HG02623 (cell line): ENCODE results near the gene VAMP2.

Experiments used
- ATAC-seq: cut with Tn5 transposase; IDR thresholded peaks from one replicate; pipeline ENCODE4 v1.9.1; 2021; ENCODE audit warnings: moderate library complexity; ENCODE audit not compliant: unreplicated experiment

The VAMP2 gene, protein sequence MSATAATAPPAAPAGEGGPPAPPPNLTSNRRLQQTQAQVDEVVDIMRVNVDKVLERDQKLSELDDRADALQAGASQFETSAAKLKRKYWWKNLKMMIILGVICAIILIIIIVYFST

DNA sequence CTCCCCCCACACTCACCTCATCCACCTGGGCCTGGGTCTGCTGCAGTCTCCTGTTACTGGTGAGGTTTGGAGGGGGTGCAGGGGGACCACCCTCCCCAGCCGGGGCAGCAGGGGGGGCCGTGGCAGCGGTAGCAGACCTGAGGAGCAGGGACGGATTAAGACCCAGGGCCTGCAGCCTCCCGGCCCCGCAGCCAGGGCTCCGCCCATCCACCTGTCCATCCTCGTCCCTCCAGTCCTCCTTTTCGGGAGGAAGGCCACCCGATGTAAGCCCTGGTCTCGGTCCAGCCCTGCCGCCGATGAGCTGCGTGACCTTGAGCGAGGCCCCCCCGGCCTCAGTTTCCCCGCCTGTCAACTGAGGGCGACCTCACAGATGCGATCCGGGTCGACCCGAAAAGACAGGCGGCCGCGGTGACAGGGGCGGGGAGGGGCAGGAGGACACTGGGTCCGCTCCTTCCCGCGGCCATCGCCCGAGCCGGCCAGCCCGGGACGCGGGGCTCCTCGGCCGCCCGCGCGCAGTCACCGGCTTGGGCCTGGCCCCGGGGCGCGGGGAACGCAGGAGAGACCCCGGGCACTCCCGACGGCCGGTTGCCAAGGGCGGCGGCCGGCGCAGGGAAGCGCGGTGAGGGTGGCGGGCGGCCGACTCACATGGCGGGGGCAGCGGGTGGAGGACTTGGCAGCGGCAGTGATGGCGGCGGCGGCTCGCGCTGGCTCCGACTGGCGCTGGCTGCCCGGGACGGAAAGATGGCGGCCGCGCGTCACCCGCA lies at the start of gene VAMP2:
Gene VAMP2, minus strand, starts transcription at position 716 of the 764 bp plus-strand sequence. Its CDS starts 69 bp downstream, at position 647.
- ATAC-seq = no peak

DNA sequence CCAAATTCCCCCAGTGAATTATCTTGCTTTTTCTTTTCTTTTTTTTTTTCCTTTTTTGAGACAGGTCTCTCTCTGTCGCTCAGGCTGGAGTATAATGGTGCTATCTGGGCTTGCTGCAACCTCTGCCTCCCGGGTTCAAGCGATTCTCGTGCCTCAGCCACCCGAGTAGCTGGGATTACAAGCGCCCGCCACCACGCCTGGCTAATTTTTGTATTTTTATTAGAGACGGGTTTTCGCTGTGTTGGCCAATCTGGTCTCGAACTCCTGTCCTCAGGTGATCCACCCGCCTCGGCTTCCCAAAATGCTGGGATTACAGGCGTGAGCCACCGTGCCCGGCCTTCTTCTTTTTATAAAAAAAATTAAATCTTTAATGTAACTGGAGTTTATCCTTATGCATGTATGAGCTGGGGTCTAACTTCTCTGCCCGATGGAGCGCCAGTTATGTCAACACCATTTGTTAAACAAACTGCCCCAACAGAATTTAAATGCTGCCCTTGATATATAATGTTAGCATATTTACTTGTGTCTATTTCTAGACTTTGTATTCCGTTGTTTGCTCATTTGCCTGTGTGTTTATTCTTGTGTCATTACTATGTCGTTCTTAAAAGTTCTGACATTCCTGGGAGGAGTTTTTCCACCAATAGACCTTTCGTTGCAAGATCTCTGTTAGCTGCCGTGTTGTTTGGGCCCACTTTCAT lies 48.2 kb upstream of the VAMP2 start:
- ATAC-seq = no peak

DNA sequence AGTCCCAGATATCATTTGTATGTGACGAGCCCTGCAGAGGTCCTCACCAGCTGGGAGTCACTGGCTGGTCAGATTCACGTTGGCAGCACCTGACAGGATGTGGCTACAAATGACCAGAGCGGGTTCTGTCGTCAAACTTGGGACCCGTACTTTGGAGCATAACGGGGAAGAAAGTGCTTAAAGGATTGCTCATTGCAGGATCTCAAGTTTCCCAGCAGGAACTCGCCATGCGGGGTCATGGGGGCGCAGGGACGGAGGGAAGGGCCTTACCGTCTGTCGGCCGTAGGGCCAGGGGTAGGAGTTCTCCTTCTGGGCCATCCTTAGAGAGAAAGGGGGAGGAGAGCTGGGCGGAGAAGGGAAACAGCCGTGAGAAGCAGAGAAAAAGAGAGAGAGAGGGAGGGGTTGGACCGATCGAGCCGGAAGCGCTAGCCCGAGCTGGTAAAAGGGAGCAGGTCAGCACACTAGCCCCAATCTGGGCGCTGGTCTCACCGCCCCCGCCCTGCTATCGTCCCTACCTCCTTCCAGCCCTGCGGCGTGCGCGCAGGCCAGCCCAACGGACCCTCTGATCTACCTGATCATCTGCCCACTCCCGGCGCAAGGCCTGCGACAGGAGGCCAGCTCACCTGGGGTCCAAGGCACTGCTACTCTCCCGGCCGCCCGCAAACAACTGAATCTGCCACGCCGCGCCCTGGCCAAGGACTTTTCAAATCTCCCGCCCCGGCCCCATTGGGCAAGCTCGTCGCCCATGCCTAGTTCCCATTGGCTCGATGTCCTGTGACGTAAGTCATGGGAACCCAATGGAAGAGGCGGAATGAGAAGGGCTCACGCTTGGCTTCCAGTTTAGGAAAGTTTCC lies 47.4 kb upstream of the VAMP2 start, which contains the start of gene AURKB:
Gene AURKB, minus strand, starts transcription at position 669 of the 854 bp plus-strand sequence. Its CDS starts 351 bp downstream, at position 318.
- ATAC-seq = peak; percentile 83

DNA sequence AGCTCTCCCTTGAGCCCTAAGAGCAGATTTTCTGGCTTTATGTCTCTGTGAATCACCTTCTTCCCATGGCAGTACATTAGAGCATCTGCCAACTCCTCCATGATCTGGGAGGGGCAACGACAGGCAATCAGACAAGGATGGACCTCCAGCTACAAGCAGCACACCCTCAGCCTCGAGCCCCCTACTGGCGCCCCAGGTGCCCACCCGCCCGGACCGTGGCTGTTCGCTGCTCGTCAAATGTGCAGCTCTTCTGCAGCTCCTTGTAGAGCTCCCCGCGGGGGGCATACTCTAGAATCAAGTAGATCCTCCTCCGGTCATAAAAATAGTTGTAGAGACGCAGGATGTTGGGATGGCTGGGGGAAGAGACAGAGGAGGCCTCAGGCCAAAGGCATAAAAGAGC lies 43.8 kb upstream of the VAMP2 start:
- no peak for ATAC-seq

DNA sequence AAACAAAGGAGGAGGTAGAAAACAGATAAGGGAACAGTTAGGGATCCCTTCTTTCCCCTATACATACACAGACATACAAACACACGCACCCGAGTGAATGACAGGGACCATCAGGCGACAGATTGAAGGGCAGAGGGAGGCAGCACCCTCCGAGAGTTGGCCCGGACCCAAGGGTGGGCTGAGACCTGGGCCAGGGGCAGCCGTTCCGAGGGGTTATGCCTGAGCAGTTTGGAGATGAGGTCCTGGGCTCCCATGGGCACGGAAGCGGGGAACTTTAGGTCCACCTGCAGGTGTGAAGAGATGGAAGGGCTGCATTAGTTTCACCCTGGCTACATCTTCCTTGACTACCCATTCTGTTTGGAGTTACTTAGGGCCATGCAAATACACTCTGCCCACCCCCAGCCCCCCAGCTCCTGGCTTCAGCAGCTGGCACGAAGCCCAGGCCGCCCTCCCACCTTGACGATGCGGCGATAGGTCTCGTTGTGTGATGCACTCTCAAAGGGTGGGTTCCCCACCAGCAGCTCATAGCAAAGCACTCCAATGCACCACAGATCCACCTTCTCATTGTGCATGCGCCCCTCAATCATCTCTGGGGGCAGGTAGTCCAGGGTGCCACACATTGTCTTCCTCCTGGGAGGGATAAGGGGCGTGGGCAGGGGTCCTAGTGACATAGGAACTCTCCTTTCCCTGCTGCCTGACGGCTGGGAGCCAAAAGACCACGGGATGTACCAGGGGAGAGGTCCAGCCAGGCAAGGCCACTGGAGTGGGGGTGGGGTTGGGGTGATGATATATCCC lies 42.2 kb upstream of the VAMP2 start:
- no peak for ATAC-seq

DNA sequence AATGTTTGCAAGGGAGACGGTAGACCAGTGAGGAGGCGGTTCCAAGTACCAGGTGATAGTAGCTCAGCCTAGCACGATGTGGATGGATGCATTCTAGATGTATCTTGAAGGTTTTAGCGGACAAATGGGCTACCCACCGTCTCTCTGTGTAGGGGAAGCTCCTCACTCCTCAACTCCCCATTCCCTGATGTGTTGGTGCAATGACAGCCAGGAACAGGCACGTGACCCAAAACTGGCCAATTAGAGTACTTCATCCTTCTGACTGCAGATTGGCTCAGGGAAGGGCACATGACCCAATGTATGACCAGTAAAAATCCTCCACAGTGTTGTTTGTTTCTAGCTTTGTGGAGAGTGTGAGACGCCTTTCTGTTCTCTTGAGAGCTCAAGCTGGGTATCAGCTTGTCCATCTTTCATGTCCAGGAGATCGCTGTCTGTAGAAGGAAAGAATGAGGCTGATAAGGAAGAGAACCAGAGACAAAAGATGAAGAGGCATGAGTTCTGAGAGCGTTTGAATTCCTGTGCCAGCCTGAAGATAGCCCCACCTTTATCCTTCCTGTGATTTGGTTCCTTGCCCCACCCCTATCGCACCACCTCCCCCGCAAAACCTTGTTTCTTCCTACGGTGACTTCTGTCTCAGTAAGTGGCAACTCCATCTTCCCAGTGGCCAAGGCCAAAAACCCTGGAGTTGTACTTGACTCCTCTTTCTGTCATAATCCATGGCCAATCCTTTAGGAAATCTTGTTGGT lies 29.5 kb upstream of the VAMP2 start:
- ATAC-seq = no peak

DNA sequence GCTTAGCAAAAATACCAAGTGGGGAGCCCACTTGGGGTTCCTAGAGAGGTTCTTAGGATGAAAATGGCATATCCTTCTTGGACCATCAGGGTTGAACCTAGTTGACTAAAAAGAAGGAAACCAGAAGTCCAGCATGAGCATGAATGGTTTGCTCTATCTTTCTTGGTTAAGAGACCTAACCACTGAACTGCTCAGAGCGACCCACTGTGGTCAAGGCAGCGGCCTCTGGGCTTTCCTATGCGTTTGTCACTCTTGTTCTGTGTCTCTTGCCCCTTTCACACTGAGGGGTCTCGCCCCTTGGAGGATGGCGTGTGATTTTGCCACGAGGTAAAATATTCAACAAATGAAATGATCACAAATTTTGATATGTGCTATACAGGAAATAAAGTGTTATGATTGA lies 27.8 kb upstream of the VAMP2 start:
- no peak for ATAC-seq

DNA sequence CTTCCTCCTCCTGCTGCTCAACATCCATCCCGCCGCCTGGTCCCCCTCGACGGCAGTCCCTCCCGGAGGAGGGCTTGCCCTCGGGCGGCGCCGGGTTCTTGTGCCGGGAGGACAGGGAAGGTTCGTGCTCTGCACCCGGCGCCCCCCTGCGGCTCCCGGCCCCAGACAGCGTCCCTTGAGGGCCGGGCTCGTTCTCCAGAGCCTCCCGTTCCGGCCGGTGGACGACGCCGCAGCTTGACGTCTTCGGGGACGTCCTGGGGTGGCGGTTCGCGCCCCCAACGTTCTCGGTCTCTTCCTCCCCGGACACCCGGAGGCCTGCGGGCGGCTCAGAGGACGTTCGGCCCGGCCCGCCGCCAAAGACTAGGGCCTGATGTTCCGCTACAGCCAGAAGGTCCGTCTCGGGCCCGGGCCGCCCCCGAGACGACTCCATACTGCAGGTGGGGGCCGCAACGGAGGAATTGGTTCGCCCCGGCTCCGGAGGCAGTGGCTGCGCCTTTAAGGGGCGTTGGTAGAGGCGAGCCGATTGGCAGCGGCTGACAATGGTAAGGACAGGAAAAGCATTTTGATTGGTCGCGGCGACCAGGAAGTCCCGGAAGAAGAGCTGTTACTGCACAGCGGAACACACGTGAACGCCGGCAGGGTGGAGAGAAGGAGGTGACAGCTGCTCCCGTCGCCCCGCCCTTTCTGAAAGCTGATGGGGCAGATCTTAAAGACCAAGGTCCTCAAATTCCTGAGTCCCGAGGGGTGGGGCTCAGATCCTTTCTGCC lies 27.1 kb upstream of the VAMP2 start, which contains the start of gene BORCS6:
Gene BORCS6, minus strand, starts transcription at position 470 of the 767 bp plus-strand sequence. Its CDS starts 40 bp downstream, at position 430.
- ATAC-seq = peak; percentile 54

DNA sequence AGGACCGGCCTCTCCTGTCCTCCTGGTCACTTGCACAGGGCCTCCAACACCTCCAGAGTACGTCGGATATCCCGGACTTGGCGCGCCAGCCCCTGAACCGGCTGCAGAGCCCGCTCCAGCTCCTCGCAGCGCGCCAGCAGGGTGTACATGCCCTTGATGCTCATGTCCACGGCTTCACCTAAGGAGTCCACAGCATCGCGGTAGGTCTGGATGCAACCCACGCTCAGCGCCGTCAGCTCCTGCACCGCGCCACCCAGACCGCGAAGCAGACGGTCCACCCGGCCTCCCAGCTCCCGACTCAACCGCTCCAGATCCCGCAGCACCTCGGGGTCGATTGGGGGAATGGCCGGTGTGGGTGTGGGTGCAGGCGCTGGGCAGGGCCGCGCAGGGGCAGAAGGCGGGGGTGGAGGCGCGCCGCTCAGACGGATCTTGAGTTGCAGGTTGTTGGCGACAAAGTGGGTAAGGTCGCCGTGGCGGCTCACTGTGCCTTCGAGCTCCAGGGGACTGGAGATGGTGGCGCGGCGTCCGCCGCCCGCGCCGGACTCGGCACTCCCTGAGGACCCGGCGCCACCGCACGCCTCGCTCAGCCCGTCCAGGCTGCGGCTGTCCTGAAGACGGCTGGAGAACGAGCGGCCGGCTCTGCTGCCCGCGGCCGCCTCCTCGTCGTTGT lies 26.4 kb upstream of the VAMP2 start:
- no peak for ATAC-seq

DNA sequence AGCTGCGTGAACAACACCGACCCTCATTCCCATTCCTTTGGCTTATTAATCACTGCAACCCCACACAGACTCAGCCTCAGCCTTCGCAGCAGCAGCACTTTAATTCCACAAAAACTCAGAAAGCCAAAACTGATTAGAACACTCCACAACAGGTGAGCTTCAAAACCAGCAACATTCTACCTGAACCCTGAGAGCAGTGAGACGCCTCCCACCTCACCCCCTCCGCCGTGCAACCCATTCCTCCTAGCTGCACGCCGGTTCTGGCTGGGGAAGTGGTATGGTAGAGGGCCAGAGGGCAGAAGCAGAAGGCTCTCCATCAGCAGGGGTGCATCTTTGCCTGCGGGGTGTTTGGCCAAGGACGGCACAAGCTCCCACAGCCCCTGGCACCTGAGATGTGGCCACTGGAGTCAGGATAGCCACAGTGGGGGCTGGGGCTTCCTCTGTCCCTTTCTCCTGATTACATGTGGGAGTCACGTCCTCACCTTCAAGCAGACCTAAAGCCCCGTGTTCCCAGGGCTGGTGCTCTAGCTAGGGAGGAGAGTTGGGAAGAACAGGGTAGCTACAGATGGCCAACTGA lies 25.6 kb upstream of the VAMP2 start:
- ATAC-seq = no peak

DNA sequence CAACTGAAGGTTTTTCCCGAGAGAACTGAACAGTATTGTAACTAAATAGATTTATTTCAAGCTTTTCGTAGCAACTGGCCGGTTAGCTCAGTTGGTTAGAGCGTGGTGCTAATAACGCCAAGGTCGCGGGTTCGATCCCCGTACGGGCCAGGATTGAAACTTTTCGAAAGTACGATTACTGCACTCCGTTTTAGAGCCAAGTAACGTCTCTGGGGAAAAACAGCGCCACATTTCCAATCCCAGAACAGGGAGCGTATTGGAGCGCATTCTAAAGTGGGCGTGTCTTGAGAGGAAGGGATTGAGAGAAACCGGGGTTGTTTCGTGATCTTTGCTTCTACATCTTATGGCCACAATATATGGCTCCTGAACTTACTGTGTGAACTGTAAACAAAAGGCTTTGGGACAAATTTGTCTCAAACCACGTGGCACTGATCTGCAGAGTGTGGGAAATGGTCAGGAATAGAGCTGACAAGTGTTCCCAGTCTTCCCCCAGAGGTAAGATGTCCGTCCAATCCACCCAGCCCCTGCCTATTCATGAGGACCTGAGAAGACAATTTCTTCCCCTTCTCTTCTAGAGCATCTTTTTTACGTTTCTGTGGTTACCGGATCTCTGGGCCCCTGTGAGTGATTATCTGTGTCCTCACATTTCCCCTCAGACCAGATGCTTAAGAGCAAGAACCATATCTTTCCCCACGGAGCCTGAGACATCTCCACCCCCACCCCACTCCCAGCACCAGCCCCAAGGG lies 24.9 kb upstream of the VAMP2 start:
- ATAC-seq = peak; percentile 17

DNA sequence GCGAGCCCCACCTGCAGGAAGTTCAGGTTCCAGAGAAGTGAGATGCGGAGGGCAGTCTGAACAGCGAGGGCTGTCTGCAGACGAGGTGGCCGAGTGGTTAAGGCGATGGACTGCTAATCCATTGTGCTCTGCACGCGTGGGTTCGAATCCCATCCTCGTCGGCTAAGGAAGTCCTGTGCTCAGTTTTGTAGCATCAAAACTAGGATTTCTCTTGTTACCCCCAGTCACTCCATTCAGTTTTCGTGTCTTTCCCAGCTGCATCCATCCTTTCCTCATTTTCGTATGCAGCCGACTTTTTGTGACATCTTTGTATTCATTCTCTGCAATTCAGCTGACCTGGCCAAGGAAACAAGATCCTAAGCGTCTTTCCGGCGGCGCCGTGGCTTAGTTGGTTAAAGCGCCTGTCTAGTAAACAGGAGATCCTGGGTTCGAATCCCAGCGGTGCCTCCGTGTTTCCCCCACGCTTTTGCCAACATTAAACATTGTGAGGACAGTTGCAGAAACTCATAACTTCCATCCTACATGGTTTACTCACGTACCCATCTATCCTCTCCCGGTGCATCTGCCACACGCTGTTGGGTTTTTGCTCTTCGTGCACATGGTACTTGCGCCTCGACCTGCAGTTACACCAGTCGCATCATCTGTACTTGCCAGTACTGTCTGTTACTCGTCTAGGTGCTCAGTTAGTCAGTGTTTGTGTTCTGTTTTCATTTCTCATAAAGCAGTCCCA lies 24.2 kb upstream of the VAMP2 start:
- peak; percentile 19 for ATAC-seq

DNA sequence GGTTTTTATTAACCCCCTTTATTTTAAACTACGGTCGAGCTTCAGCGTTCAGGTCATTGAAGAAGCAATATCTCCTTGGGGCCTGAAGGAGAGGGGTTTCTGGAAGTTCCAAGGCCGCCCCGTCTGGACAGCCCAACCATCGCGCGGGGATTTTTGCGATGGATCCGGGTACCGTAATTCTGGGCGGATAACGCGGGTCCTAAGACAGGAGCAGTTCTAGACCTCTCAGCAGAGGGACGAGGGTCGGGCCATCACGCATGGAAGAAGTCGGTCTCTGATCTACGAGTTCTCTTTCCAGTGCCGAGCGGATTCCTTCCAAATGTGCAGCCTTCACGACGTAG lies 23.7 kb upstream of the VAMP2 start:
- ATAC-seq = no peak

DNA sequence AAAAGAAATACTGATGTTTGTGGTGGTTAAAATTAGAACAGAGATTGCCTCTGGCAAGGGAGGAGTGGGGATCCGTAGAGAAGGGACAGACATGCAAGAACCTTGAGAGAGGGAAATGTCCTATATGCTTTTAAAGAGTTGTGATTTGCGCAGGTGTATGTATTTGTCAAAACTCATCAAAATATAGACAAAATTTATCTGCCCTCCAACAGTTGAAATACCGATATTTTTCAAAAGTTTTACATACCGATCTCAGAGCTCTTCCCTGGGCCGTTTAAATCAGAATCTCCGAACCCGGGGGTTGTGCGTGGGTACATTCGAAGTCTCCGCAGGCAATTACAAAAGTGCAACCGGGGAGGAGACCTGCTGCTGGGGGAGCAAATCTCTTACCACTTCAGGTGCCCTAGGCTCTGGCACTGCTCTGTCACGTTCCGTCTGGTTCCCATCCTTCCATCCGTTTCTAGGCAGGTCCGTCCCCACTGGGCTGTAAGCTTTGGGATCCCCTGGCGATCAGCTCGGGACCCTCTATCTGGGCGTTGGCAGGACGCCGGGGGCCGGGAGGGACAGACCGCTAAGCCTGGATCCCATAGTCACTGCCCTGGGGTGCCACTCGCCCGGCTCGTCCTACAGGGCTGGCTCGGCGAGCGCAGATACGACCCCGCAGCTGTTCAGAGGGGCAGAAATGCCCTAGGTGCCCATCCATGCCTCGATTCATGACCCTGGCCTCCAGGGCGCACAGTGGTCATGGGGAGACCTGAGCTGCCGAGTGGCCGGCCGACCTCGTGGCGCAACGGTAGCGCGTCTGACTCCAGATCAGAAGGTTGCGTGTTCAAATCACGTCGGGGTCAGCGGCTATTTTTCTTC lies 23.1 kb upstream of the VAMP2 start:
- no peak for ATAC-seq

DNA sequence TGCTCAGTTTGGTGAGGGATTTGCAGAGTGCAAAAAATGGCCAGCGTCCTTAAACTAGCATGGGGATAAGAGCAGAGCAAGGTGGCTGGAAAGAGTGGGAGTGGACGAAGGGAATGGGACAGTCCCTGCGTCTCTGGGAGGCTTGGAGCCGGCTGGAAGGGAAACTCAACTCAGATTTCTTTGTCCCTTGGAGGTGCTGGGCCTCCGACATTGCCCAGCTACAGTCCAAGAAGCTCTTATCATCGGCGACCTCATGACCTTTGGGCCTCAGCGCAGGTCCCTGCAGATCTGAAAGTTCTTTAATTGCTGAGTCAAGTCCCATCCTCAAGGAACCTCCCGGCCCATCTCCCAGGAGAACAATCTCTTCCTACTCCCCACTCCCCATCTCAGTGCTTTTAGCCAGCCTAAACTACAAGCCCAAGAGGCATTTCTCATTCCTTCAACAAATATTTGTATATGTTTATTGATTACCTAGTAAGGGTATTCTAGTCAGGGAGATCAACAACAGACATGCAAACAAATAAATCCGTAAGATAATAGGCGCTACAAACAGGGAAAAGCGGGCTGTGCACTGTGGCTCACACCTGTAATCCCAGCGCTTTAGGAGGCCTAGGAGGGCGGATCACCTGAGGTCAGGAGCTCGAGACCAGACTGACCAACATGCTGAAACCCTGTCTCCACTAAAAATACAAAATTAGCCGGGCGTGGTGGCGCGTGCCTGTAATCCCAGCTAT lies 14.4 kb upstream of the VAMP2 start:
- ATAC-seq = no peak
